ELF-1 (cell line): ENCODE measurements around the gene AXDND1.
"Not testable (repeated sequence)": the region's sequence is repeated elsewhere in the genome, so short reads cannot be mapped to it uniquely, and the experiment has no call there.

Experiments
- DNase-seq: peaks from one replicate; pipeline ENCODE4 v3.0.0-alpha.2; 2016; ENCODE audit warnings: low read depth, low spot score

The AXDND1 gene

GRCh38 chr1:179369751-179370341, 4.1 kb downstream of the AXDND1 start:
- peak; percentile 28 for DNase-seq

GRCh38 chr1:179372160-179372559, 6.4 kb downstream of the AXDND1 start:
- no peak for DNase-seq

GRCh38 chr1:179376223-179376622, 10.5 kb downstream of the AXDND1 start:
- no peak for DNase-seq

GRCh38 chr1:179380299-179380698, 14.5 kb downstream of the AXDND1 start:
- no peak for DNase-seq

GRCh38 chr1:179384027-179384426, 18.3 kb downstream of the AXDND1 start:
- DNase-seq, result no peak

GRCh38 chr1:179385510-179385909, 19.7 kb downstream of the AXDND1 start:
- no peak for DNase-seq

GRCh38 chr1:179393721-179394120, 27.9 kb downstream of the AXDND1 start:
- no peak for DNase-seq

- DNase-seq, result not testable (repeated sequence)
These were observed 33.6 kb downstream of the AXDND1 start for GRCh38 chr1:179399399-179399798.

GRCh38 chr1:179417760-179418159, 52.0 kb downstream of the AXDND1 start:
- DNase-seq, result not testable (repeated sequence)

GRCh38 chr1:179418706-179419105, 52.9 kb downstream of the AXDND1 start:
- DNase-seq, result not testable (repeated sequence)

- no peak for DNase-seq
These were observed 58.8 kb downstream of the AXDND1 start for GRCh38 chr1:179424610-179425009.

GRCh38 chr1:179425186-179425585, 59.4 kb downstream of the AXDND1 start:
- DNase-seq, result peak; percentile 53

- DNase-seq, result peak; percentile 15
These were observed 71.4 kb downstream of the AXDND1 start for GRCh38 chr1:179437171-179437570.

- not testable (repeated sequence) for DNase-seq
These were observed 73.9 kb downstream of the AXDND1 start for GRCh38 chr1:179439646-179440045.

GRCh38 chr1:179440301-179440700, 74.5 kb downstream of the AXDND1 start:
- not testable (repeated sequence) for DNase-seq

- DNase-seq, result no peak
These were observed 75.2 kb downstream of the AXDND1 start for GRCh38 chr1:179440971-179441370.

- no peak for DNase-seq
These were observed 75.7 kb downstream of the AXDND1 start for GRCh38 chr1:179441501-179441900.

GRCh38 chr1:179442846-179443245, 77.1 kb downstream of the AXDND1 start:
- DNase-seq, result peak; percentile 47

- DNase-seq, result no peak
These were observed 79.8 kb downstream of the AXDND1 start for GRCh38 chr1:179445593-179445992.

GRCh38 chr1:179447489-179447888, 81.7 kb downstream of the AXDND1 start:
- peak; percentile 16 for DNase-seq

GRCh38 chr1:179448437-179449149, 82.8 kb downstream of the AXDND1 start:
- DNase-seq, result no peak

GRCh38 chr1:179459606-179460206, 93.9 kb downstream of the AXDND1 start:
- not testable (repeated sequence) for DNase-seq

- not testable (repeated sequence) for DNase-seq
These were observed 99.9 kb downstream of the AXDND1 start for GRCh38 chr1:179465661-179466060.
